GM18861 (cell line): ENCODE data around the gene FAM168A.

ENCODE experiments used
- ATAC-seq: cut with Tn5 transposase; IDR thresholded peaks from one replicate; pipeline ENCODE4 v1.9.1; 2021; ENCODE audit not compliant: unreplicated experiment

FAM168A gene

GRCh38 chr11:73355109-73355508 is 242.8 kb downstream of the FAM168A start:
- ATAC-seq: no peak

- ATAC-seq: no peak
These were observed 244.5 kb downstream of the FAM168A start for GRCh38 chr11:73353422-73353821.

GRCh38 chr11:73350908-73351636 is 246.8 kb downstream of the FAM168A start:
- no peak for ATAC-seq
